GM19099 (cell line): Measurements from ENCODE around the gene LBH.

Source experiments
- POLR2A ChIP-seq: IDR thresholded peaks from 3 replicates; pipeline ENCODE4 v1.6.1; 2011; ENCODE audit warnings: low read depth; ENCODE audit not compliant: insufficient read length; ENCODE audit errors: extremely low read depth

The LBH gene

DNA sequence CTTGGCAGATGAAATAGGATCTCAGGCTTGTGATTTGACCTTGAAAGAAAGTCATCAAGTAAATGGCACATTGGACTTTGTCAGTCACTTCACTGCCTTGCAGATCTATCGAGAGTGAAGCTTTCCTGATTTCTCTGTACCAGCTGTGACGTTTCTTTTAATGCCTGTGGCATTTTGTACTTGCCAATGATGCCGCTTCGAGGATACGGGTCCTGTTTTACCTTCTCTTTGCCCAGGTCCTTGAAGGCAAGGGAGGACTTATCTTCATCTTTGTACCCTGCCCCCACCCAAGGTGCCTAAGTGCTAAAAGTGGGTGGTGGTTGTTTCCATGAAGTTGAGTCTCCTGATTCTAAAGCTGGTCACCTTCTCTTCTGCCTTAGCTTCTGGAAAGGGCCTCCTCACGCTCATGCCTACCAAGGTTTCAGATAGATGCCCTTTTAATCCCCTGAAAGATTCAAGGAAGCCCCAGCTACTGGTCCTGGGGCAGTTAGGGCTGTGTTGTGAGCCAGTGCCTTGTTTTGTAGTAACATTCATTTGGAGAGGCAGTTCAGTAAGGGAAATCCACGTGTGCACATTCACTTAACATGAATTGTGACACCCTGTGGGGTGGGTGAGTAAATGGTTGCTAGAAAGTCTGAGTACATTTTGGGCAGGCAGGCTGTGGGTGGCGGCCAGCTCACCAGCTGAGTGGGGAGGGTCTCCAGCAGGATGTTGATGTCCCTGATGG, 6.1 kb downstream of the LBH start:
- TF ChIP-seq POLR2A, result no peak

GRCh38 chr2:30237966-30238800, 6.8 kb downstream of the LBH start:
- no peak for TF ChIP-seq POLR2A

GRCh38 chr2:30239308-30239985, 8.1 kb downstream of the LBH start:
- no peak for TF ChIP-seq POLR2A

GRCh38 chr2:30239986-30240752, 8.8 kb downstream of the LBH start:
- TF ChIP-seq POLR2A, result no peak

- TF ChIP-seq POLR2A, result no peak
Observed at GRCh38 chr2:30243231-30243630, 11.9 kb downstream of the LBH start.

GRCh38 chr2:30245364-30245763, 14.0 kb downstream of the LBH start:
- no peak for TF ChIP-seq POLR2A

- TF ChIP-seq POLR2A, result no peak
Observed at GRCh38 chr2:30248791-30249190, 17.5 kb downstream of the LBH start.

DNA sequence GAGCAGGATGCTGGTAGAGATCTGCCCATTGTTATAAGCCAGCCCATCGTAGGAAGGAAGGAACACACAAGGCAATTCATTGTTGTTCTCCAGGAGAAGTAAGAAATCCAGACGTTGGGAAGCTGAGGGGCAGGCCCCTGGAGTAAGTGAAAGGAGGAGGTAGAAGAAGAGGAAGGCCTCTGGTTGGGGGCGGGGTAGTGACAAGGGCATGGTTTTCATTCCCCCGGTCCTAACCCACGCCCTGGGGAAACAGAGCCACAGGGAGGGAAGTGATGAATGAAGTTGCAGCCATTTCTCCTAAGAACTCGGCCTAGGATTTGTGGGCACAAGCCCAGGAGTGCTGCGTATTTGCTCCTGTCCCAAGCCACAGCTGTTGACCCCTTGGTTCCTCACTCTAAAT, 18.0 kb downstream of the LBH start:
- TF ChIP-seq POLR2A, result no peak

- TF ChIP-seq POLR2A, result no peak
Observed at GRCh38 chr2:30250421-30250820, 19.1 kb downstream of the LBH start.

GRCh38 chr2:30252723-30253701, 21.7 kb downstream of the LBH start:
- TF ChIP-seq POLR2A, result no peak

GRCh38 chr2:30253873-30254684, 22.7 kb downstream of the LBH start:
- no peak for TF ChIP-seq POLR2A

GRCh38 chr2:30254685-30255001, 23.3 kb downstream of the LBH start:
- TF ChIP-seq POLR2A, result no peak

DNA sequence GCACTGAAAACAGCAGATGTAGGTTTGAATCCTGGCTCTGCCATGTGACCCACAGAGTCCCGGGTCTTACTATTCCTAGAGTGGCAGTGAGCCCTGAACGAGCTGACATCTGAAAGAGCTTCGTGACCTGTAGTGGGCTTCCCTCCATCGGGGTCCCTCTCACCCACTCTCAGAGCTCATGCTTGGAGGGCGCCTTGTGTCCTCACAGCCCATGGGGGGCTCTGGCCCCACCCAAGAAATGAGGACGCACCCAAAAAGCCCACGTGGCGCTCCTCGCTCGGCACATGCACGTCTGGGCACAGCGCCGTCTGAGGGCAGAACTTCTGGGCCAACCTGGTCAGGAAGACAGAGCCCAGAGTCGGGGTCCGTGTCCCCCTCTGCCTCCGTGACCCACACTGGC, 23.7 kb downstream of the LBH start:
- TF ChIP-seq POLR2A, result no peak
